C4-2B (cell line): ENCODE results near the gene DUOX1.

Experiments used
- ZFX ChIP-seq: fragments of 450-650 bp; IDR thresholded peaks from 2 replicates; pipeline ENCODE4 v1.6.1; 2017
- TF ChIP-seq, protein P1 (sequence below): fragments of 450-650 bp; conservative IDR thresholded peaks from 2 replicates; pipeline ENCODE4 v1.5.1; 2017; ENCODE audit warnings: mild to moderate bottlenecking

DNA sequence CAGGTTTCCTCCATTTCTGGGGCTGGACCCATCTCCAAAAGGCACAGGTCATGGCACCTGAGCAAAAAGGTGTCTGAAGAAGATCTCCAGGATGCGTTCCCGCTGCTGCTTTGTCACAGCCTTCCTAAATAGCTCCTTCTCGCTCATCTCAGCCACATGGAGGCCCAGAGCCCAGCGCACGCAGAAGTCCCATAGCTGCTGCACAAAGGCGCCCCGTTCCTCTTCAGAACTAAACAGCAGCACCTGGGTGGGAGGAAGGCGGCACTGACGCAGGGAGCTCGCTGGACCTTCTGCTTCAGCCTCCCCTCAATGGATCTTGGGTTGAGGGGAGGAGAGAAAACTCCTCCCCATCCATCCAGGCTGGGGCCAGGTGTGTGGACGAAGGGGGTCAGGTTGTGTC lies 24.2 kb upstream of the DUOX1 start:
- TF ChIP-seq, protein P1, sequence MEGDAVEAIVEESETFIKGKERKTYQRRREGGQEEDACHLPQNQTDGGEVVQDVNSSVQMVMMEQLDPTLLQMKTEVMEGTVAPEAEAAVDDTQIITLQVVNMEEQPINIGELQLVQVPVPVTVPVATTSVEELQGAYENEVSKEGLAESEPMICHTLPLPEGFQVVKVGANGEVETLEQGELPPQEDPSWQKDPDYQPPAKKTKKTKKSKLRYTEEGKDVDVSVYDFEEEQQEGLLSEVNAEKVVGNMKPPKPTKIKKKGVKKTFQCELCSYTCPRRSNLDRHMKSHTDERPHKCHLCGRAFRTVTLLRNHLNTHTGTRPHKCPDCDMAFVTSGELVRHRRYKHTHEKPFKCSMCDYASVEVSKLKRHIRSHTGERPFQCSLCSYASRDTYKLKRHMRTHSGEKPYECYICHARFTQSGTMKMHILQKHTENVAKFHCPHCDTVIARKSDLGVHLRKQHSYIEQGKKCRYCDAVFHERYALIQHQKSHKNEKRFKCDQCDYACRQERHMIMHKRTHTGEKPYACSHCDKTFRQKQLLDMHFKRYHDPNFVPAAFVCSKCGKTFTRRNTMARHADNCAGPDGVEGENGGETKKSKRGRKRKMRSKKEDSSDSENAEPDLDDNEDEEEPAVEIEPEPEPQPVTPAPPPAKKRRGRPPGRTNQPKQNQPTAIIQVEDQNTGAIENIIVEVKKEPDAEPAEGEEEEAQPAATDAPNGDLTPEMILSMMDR: no peak
- no peak for TF ChIP-seq ZFX
